ENCODE results near the gene C1orf226. TPM values are rescaled to one million over a fixed set of nuclear protein-coding genes. Genes with fewer than 3 reads are reported as not detected.

The C1orf226 gene
- total RNA-seq, 1 experiment from 2014 or later, result 7.7 TPM

GRCh38 chr1:162366671-162367070 is 14.9 kb upstream of the C1orf226 start:
- Histone ChIP-seq H3K4me3 (replicated peaks in 1 of 2; ENCODE audit: low read depth in 1 of 2, low read length in 2 of 2) (no peak overlapping the region), H3K36me3 (ENCODE audit: control insufficient read depth in 1 of 2, insufficient read depth in 2 of 2, low read length in 2 of 2) (peaks cover 0 to 3% of the 10 kb centered on the region in 2 experiments; a peak in 1 of 4 replicates), H3K79me2 (ENCODE audit: insufficient read depth, low read length) (no peaks in the 10 kb centered on the region), H3K27ac (ENCODE audit: low read depth, low read length) (no peak overlapping the region), H3K27me3 (ENCODE audit: insufficient read depth, low read length) (no peaks in the 10 kb centered on the region), H4K20me1 (ENCODE audit: insufficient read depth) (no peaks in the 10 kb centered on the region), H2AFZ (ENCODE audit: low read depth, low read length, poor library complexity, severe bottlenecking) (no peak overlapping the region), H3K9me3 (ENCODE audit: control insufficient read depth in 1 of 2, insufficient read depth in 1 of 2, low read depth in 1 of 2, low read length in 2 of 2) (no peaks in the 10 kb centered on the region), H3K4me2 (ENCODE audit: low read length) (no peak overlapping the region), H3K9me2 (ENCODE audit: insufficient read depth) (no peaks in the 10 kb centered on the region), H3K9ac (ENCODE audit: low read length) (no peak overlapping the region), H3K4me1 (ENCODE audit: control insufficient read depth in 1 of 2, insufficient read depth in 2 of 2, low read length in 2 of 2) (peaks cover 0 to 6% of the 10 kb centered on the region in 2 experiments; a peak in 1 of 4 replicates)
- ChIA-PET RAD21 (ENCODE audit: low non-redundant PET in 1 of 2, low total read pairs in 2 of 2, uncharacterized antibody in 2 of 2, unreplicated experiment in 2 of 2) (no interaction called here), POLR2A (no interaction called here), CTCF (no interaction called here)
- ATAC-seq (no peak; the same call in 1 of the 2 replicates), DNase-seq (ENCODE audit: low read depth, low spot score) (no peak)
- intact Hi-C loops (cut with micrococcal nuclease), result no loop called here
- BruUV-seq (replicated peaks), result no TSS peak
- TF ChIP-seq SP1 (IDR thresholded peaks at IDR 0.05; ENCODE audit: low read depth), result no peak
- no peak for TF ChIP-seq RAD21 (IDR thresholded peaks at IDR 0.05; ENCODE audit: low read depth)
- TF ChIP-seq ZFX (IDR thresholded peaks at IDR 0.05), result no peak
- no peak for TF ChIP-seq POLR2AphosphoS5 (IDR thresholded peaks at IDR 0.05; ENCODE audit: low read depth, low read length)
- TF ChIP-seq EZH2 (IDR thresholded peaks at IDR 0.05), result no peak
- no peak for TF ChIP-seq REST (IDR thresholded peaks at IDR 0.05; ENCODE audit: low read depth)
- no peak for TF ChIP-seq TCF7L2 (IDR thresholded peaks at IDR 0.05; ENCODE audit: borderline replicate concordance, extremely low read depth, insufficient read depth, insufficient read length)
- no peak for TF ChIP-seq CTCF (IDR thresholded peaks at IDR 0.05 in 2 of 3, conservative IDR thresholded peaks at IDR 0.05 in 1 of 3; ENCODE audit: borderline replicate concordance in 1 of 3, insufficient read depth in 1 of 3, low read depth in 2 of 3, low read length in 2 of 3)
- no peak for TF ChIP-seq CBX3 (IDR thresholded peaks at IDR 0.05; ENCODE audit: low read depth)
- no peak for TF ChIP-seq MAX (IDR thresholded peaks at IDR 0.05)
- no peak for TF ChIP-seq SIN3A (IDR thresholded peaks at IDR 0.05; ENCODE audit: low read depth)
- no peak for TF ChIP-seq SRF (IDR thresholded peaks at IDR 0.05; ENCODE audit: low read depth)
- TF ChIP-seq YY1 (IDR thresholded peaks at IDR 0.05; ENCODE audit: extremely low read depth, insufficient replicate concordance, low read depth, low read length), result no peak
- TF ChIP-seq CEBPB (IDR thresholded peaks at IDR 0.05; ENCODE audit: low read depth), result no peak
- no peak for TF ChIP-seq JUND (IDR thresholded peaks at IDR 0.05)
- no peak for TF ChIP-seq EGR1 (IDR thresholded peaks at IDR 0.05; ENCODE audit: low read depth)
- no peak for TF ChIP-seq EZH2phosphoT487 (IDR thresholded peaks at IDR 0.05; ENCODE audit: borderline replicate concordance)

Data from HCT116 (cell line).